Measurements from ENCODE around the gene SLC23A2. TPM values are rescaled to one million over a fixed set of nuclear protein-coding genes. Genes with fewer than 3 reads are reported as not detected.

Gene SLC23A2
- total and polyA plus RNA-seq, 12 donors: 51.0 to 294 (median 145) TPM

- no peak overlapping the region for H3K4me3 ChIP-seq
- DNase-seq: peak in 1 of 7 donors; percentile 37
- H3K27me3 ChIP-seq: no peaks in the 10 kb centered on the region
- peak overlapping the region in 3 of 5 donors; percentile 70 to 75 (median 72) for H3K27ac ChIP-seq
- no peaks in the 10 kb centered on the region for H3K36me3 ChIP-seq (replicated peaks in 1 of 2)
- intact Hi-C loops (cut with DNase I): loop anchor here in 1 of 2 donors (10.0 kb wide), 1 partner anchor 192 kb away; no protein-coding TSS in a partner anchor
- H3K4me1 ChIP-seq (replicated peaks in 1 of 2): peaks cover 30 to 75% of the 10 kb centered on the region in 2 donors
- WGBS, 4 donors: 77 to 86% (median 80%) methylated on average over 6 of the region's 6 CpGs
- H3K9me3 ChIP-seq (replicated peaks in 1 of 3): no peaks in the 10 kb centered on the region
- TF ChIP-seq CTCF (IDR thresholded peaks at IDR 0.05): no peak
- no peak for TF ChIP-seq POLR2A (IDR thresholded peaks at IDR 0.05)
These were observed 54.7 kb downstream of the SLC23A2 start for GRCh38 chr20:4946585-4946984.

- TF ChIP-seq CTCF (IDR thresholded peaks at IDR 0.05) (no peak), POLR2A (IDR thresholded peaks at IDR 0.05) (peak in 1 of 2 donors; percentile 21)
- H3K9me3 ChIP-seq (replicated peaks in 1 of 3): no peaks in the 10 kb centered on the region
- H3K27me3 ChIP-seq: no peaks in the 10 kb centered on the region
- 32 to 49% (median 42%) methylated on average over 6 of the region's 6 CpGs for WGBS, 4 donors
- peaks cover 14 to 59% of the 10 kb centered on the region in 2 donors for H3K4me1 ChIP-seq (replicated peaks in 1 of 2)
- H3K4me3 ChIP-seq: no peak overlapping the region
- intact Hi-C loops (cut with DNase I): loop anchor here in 1 of 2 donors (10.0 kb wide), 1 partner anchor 190 kb away; no protein-coding TSS in a partner anchor
- H3K36me3 ChIP-seq (replicated peaks in 1 of 2): no peaks in the 10 kb centered on the region
- H3K27ac ChIP-seq: peak overlapping the region; percentile 42 to 75 (median 70)
- DNase-seq: peak; percentile 56 to 85 (median 73)
These were observed 56.6 kb downstream of the SLC23A2 start for GRCh38 chr20:4944518-4945313.

GRCh38 chr20:4942331-4942730 is 59.0 kb downstream of the SLC23A2 start:
- WGBS, 4 donors: 11 to 26% (median 18%) methylated on average over 5 of the region's 5 CpGs

More at GRCh38 chr20:4942331-4942730, 59.0 kb downstream of the SLC23A2 start:
- Histone ChIP-seq H3K36me3 (replicated peaks in 1 of 2) (no peaks in the 10 kb centered on the region), H3K4me3 (no peak overlapping the region), H3K27ac (peak overlapping the region in 4 of 5 donors; percentile 26 to 82 (median 45)), H3K27me3 (no peaks in the 10 kb centered on the region), H3K4me1 (replicated peaks in 1 of 2) (peaks cover 20 to 54% of the 10 kb centered on the region in 2 donors), H3K9me3 (replicated peaks in 1 of 3) (no peaks in the 10 kb centered on the region)
- DNase-seq: peak in 2 of 7 donors; percentile 26 to 43
- TF ChIP-seq CTCF (IDR thresholded peaks at IDR 0.05) (no peak), POLR2A (IDR thresholded peaks at IDR 0.05) (no peak)
- intact Hi-C loops (cut with DNase I): loop anchor here in 1 of 2 donors (10.0 kb wide), 1 partner anchor 188 kb away; no protein-coding TSS in a partner anchor
